GM18867 (cell line): ENCODE data around the gene BLMH.
A peak's percentile ranks its signal among the peaks of the same experiment; 100 is the strongest.

Experiments
- ATAC-seq: cut with Tn5 transposase; IDR thresholded peaks from one replicate; pipeline ENCODE4 v1.9.1; 2021; ENCODE audit warnings: mild to moderate bottlenecking, moderate library complexity; ENCODE audit not compliant: unreplicated experiment

BLMH gene

DNA sequence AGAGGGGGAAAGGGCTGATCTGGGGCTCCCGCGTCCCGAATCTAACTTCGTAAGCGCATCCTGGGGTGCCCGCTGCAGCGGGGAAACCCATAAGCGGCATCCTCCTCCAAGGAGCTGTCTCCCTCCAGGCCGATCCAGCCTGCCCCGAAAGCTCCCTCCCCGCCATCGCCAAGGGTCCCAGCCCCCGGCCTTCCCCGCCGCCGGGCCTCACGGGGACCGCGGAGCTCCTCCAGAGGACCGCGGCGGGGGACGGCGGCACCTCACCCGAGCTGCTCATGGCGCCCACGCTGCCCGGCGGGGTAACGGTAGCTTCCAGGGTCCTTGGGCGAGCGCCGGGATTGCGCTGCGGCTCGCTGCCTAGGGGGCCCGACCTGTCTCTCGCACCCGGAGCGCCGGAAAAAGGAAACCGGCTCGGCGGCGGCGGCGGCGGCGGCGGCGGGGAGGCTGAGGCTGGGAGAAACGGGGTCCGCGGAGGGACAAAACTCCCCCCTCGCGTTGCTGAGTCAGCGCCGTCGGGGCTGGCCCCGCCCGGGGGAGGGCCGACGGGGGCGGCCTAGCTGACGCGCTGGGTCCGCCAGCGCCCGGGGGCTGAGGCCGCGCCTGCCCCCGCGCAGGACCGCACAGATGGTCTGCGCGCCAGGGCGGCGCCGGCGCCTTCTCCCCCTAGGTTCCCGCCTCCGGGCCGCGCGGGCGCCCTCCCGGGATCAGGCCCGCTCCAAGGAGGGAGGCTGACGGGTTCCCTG lies at the start of gene BLMH:
BLMH (minus strand) TSS at position 402 of the 743 bp plus-strand sequence; CDS start at position 277, 125 bp downstream.
- ATAC-seq, result peak; percentile 82

DNA sequence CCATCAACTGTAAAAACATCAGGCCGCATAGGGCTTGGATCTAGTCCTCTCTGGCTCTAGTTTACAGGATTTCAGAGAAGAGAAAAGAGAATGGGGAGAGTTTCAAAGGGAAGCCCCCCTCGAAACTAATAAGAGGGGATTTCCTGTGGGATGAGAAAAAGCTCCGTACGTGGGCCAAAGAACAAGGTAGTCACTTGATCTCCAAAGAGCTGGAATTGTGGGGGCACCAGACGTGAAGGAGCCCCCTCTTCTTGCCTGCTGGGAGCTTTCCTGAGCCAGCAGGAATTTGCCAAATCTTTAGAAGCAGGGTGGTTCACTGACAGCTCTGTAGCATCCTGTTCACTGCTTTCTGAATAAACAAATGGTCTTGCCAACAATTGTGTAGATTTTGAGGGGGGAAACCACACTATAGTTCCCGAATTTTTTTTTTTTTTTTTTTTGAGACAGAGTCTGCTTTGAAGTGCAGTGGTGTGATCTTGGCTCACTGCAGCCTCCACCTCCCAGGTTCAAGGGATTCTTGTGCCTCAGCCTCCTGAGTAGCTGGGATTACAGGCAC lies 49.1 kb upstream of the BLMH start:
- ATAC-seq, result no peak

DNA sequence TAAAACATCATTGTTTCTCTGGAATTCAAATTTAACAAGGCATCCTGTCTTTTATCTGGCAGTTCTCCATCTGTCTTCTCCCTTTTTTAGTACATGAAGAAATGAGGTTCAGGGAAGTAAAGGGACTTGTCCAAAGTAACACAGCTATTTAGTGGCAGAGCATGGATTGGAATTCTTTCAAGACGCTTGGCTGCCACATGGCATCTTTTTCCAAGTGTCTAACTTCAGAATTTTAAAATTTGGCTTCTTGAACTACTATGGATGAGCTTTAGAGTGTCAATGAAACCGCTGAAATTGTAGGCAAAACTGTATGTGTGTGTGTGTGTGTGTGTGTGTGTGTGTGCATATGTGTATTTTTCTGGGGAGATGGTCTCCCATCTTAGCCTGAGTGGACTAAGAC lies 47.3 kb upstream of the BLMH start:
- ATAC-seq, result no peak

- no peak for ATAC-seq
These were observed 45.8 kb upstream of the BLMH start for GRCh38 chr17:30337393-30337999.

GRCh38 chr17:30336369-30337171 lies 44.8 kb upstream of the BLMH start:
- ATAC-seq, result no peak

DNA sequence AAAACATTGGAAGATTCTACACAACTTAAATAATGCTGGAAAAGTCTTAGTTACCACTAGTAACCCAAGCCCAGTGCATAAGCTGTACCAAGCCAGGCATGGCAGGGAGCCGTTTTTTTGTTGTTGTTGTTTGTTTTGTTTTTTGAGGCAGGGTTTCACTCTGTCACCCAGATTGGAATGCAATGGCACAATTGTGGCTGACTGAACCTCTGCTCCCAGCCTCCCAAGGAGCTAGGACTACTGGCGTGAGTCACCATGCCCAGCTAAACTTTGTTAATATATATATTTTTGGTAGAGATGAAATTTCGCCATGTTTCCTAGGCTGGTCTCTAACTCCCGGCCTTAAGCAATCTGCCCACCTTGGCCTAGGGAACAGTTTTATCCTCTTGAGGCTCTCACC lies 42.7 kb upstream of the BLMH start:
- ATAC-seq, result no peak

- ATAC-seq, result no peak
These were observed 42.0 kb upstream of the BLMH start, which contains the start of gene TMIGD1 for GRCh38 chr17:30333503-30334360. TMIGD1 (minus strand) TSS chr17:30334057; CDS start chr17:30332133, 1,924 bp downstream.

DNA sequence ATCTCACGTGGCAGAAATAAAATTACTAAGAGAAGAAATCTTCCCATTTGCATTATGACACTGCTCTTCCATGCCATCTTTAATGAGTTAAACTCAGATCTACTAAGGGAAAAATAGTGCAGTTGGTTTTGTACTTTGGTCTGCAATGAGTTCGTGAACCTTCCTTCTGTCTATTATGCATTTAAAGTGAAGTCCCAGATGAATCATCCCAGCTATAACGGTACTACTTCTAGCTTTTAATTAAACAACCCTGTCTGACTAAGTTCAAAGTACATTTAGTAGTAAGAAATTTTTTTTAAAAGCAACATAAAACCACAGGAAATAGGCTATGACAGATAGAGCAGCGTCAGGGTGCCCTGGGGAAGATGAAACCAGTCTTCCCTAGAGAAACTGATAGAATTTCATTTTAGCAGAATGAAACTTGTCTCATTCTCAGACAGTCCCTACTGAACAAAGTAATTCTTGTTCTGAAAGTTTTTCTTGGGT lies 40.4 kb upstream of the BLMH start:
- ATAC-seq, result peak; percentile 63

DNA sequence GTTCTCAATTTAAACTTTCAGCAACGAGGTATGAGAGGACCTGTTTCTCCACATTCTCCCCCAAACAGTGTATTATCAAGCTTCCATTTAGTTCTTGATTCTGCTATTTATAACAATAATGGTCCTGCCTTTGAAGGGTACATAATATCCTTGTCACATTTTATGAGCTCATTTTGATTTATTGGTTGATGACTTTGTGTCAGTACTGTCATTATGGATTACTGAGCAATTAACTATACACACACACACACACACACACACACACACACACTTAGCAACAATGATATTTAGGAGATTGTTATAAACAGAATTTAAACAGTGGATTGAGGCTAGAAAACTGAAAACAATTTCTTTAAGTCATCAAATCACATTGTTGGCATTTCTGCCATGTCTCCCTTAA lies 35.1 kb upstream of the BLMH start:
- ATAC-seq, result no peak

DNA sequence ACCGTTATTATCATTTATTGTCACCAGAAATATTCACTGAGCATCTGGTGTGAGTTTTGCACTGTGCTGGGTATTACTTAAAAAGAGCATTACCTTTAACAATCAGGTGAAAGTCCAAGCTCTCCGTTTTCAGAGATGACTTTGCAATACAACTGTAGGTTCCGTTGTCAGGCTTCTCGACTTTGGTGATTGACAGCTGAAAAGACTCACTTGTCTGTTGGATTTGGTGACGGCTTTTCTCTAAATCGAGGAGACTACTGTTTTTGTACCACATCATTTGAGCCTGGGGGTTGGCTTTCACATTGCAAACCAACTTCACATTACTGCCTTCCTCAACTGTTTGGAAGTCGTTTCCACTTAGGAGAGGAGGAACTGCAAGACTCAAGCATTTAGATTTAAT lies 33.0 kb upstream of the BLMH start:
- no peak for ATAC-seq

GRCh38 chr17:30323895-30324319 lies 32.2 kb upstream of the BLMH start:
- ATAC-seq, result no peak

- ATAC-seq, result no peak
These were observed 31.6 kb upstream of the BLMH start for GRCh38 chr17:30323262-30323894.

DNA sequence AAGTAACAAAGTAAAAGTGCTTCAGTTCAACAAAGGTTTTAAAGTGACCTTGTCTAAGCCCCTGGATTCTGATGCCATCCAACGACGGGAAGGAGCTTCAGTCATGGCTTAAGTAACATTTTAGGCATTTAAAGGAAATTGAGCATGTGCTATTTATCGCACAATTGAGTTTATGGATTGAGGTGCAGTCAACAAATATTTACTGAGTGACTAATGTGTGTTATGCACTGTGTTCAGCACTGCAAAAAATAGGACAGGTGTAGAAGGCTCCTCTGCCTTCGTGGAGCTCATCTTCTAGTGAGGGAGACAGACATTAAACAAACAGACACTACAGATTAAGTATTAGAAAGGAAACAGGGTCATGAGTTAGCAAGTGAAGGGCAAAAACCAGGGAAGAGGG lies 29.6 kb upstream of the BLMH start:
- ATAC-seq, result no peak

- no peak for ATAC-seq
These were observed 26.4 kb upstream of the BLMH start for GRCh38 chr17:30318155-30318554.

GRCh38 chr17:30316736-30317135 lies 25.0 kb upstream of the BLMH start:
- ATAC-seq, result no peak

GRCh38 chr17:30315106-30315505 lies 23.4 kb upstream of the BLMH start:
- ATAC-seq, result no peak

DNA sequence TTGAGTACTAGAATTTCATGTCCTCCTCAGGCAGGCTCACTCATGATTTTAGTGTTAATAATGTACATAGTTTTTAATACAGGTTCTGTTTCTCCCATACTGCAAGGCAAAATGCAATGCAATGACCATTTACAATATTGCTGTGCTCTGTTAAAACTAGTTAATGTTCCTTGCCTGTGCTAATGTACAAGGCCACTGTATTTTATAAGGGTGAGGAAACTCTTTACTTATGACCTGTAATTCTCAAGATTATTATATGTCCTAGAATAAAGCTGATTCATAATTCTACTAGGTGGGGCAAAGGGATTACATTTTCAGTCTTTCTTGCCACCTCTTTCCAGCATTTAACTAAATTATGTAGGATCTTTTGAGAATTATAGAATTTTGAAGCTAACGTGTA lies 22.7 kb upstream of the BLMH start:
- no peak for ATAC-seq

GRCh38 chr17:30312226-30312625 lies 20.5 kb upstream of the BLMH start:
- no peak for ATAC-seq

DNA sequence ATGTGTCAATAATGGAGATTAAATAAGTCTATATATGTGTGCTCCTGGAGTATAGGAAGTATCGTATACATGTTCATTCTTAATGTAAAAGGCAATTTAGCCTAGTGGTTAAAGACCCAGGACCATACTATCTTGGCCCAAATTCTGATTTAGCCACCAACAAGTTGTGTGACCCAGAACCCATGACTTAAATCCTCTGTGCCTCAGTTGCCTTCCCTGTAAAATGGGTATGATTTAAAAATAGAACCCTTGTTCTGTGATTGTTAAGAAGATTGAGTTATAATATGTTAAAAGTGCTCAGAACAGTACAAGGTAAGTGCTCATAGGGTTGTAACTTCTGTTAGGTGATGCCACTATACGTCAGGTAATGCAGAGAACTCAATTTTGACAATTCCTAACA lies 18.8 kb upstream of the BLMH start:
- ATAC-seq, result no peak

DNA sequence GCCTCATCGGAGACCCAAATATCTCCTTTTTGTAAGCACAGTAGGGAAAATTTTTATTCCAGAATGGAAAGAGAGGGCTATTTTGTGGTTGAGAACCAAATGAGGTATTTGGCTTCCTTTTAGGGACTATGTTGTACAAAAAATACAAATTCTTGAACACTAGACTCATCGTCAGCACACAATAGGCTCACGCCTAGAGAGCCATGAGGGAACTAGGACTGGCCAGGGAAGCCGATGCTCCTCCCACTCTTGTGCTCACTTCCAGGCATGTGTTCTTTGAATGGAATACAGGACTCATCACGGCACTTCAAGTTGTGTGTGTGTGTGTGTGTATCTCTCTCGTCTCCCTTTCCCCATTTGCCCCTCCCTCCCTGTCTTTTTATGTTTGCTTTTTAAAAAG lies 17.8 kb upstream of the BLMH start:
- ATAC-seq, result no peak
